ENCODE results near the gene LPCAT4. TPM values are rescaled to one million over a fixed set of nuclear protein-coding genes. Genes with fewer than 3 reads are reported as not detected.
"Not testable (repeated sequence)": the region's sequence is repeated elsewhere in the genome, so short reads cannot be mapped to it uniquely, and the experiment has no call there.

The LPCAT4 gene
- total and polyA plus RNA-seq, 4 donors = 1.1 to 2.4 (median 1.8) TPM

DNA sequence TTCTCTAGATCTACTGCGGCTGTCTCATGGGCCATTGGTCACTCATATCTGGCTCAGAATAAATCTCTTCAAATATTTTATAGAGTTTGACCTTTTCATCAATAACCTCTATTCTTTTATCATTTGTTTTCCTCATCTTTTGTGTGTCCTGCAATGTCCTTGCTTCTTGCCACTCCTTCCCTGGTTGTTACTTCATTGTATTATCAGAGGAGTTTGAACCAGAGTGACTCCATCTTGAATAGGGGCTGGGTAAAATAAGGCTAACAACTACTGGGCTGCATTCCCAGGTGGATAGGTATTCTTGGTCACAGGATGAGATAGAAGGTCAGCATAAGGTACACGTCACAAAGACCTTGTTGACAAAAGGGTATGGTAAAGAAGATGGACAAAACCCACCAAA, 9.9 kb upstream of the LPCAT4 start (continued):
- TF ChIP-seq, protein P1, sequence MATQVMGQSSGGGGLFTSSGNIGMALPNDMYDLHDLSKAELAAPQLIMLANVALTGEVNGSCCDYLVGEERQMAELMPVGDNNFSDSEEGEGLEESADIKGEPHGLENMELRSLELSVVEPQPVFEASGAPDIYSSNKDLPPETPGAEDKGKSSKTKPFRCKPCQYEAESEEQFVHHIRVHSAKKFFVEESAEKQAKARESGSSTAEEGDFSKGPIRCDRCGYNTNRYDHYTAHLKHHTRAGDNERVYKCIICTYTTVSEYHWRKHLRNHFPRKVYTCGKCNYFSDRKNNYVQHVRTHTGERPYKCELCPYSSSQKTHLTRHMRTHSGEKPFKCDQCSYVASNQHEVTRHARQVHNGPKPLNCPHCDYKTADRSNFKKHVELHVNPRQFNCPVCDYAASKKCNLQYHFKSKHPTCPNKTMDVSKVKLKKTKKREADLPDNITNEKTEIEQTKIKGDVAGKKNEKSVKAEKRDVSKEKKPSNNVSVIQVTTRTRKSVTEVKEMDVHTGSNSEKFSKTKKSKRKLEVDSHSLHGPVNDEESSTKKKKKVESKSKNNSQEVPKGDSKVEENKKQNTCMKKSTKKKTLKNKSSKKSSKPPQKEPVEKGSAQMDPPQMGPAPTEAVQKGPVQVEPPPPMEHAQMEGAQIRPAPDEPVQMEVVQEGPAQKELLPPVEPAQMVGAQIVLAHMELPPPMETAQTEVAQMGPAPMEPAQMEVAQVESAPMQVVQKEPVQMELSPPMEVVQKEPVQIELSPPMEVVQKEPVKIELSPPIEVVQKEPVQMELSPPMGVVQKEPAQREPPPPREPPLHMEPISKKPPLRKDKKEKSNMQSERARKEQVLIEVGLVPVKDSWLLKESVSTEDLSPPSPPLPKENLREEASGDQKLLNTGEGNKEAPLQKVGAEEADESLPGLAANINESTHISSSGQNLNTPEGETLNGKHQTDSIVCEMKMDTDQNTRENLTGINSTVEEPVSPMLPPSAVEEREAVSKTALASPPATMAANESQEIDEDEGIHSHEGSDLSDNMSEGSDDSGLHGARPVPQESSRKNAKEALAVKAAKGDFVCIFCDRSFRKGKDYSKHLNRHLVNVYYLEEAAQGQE (IDR thresholded peaks at IDR 0.05) = no peak

DNA sequence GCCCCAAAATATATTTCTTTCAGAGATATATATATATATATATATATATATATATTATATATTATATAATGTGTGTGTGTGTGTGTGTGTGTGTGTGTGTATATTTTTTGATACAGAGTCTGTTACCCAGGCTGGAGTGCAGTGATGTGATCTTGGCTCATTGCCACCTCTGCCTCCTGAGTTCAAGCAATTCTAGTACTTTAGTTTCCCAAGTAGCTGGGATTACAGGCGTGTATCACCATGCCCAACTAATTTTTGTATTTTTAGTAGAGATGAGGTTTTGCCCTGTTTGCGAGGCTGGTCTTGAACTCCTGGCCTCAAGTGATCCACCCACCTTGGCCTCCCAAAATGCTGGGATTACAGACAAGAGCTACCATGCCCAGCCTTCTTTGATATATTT, 8.5 kb upstream of the LPCAT4 start:
- H3K4me1 ChIP-seq (ENCODE audit: control insufficient read depth in 4 of 4, insufficient read depth in 4 of 4, low read length in 3 of 4); H3K36me3 ChIP-seq (ENCODE audit: control insufficient read depth in 4 of 4, insufficient read depth in 3 of 4, low read depth in 1 of 4, low read length in 3 of 4); H3K4me3 ChIP-seq (ENCODE audit: low read depth in 1 of 3, low read length in 3 of 3); H3K9me3 ChIP-seq (ENCODE audit: control insufficient read depth in 4 of 4, low read length in 3 of 4); H3K9ac ChIP-seq (ENCODE audit: low read depth in 1 of 2, low read length in 2 of 2); H3K27me3 ChIP-seq (ENCODE audit: control insufficient read depth in 4 of 4, insufficient read depth in 4 of 4, low read length in 3 of 4); DNase-seq (ENCODE audit: low spot score); H3K27ac ChIP-seq (ENCODE audit: low read depth in 1 of 2, low read length in 2 of 2): not testable (repeated sequence)
- WGBS = 96% methylated on average over 2 of the region's 2 CpGs

DNA sequence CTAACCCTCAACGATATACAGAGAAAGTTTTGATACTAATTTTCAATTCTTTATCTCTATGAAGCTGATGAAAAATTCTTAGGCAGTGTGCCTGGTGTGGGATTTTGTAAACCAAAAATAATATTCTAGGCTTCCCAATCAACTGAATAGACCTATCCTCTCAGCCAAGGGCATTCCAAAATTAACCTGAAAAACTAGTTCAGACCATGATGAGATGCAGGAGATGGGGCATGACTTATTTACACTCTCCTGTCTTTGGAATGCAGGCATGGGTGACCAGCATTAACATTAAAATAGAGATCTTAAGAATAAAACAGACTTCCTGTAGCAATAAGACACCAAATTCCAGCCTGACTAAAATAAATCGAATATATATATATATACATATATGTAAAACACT, 7.8 kb upstream of the LPCAT4 start:
- H3K4me1 ChIP-seq (ENCODE audit: control insufficient read depth in 4 of 4, insufficient read depth in 4 of 4, low read length in 3 of 4) = no peaks in the 10 kb centered on the region
- H3K27me3 ChIP-seq (ENCODE audit: control insufficient read depth in 4 of 4, insufficient read depth in 4 of 4, low read length in 3 of 4) = no peaks in the 10 kb centered on the region
- H3K4me3 ChIP-seq (ENCODE audit: low read depth in 1 of 3, low read length in 3 of 3) = no peak overlapping the region
- H3K9me3 ChIP-seq (ENCODE audit: control insufficient read depth in 4 of 4, low read length in 3 of 4) = no peaks in the 10 kb centered on the region
- no peaks in the 10 kb centered on the region for H3K36me3 ChIP-seq (ENCODE audit: control insufficient read depth in 4 of 4, insufficient read depth in 3 of 4, low read depth in 1 of 4, low read length in 3 of 4)
- H3K27ac ChIP-seq (ENCODE audit: low read depth in 1 of 2, low read length in 2 of 2) = no peak overlapping the region
- 93% methylated on average over 2 of the region's 2 CpGs for WGBS
- DNase-seq (ENCODE audit: low spot score) = no peak
- TF ChIP-seq, protein P1 (IDR thresholded peaks at IDR 0.05) = no peak
- TF ChIP-seq FOXA1 (IDR thresholded peaks at IDR 0.05) = no peak
- TF ChIP-seq, protein P2, sequence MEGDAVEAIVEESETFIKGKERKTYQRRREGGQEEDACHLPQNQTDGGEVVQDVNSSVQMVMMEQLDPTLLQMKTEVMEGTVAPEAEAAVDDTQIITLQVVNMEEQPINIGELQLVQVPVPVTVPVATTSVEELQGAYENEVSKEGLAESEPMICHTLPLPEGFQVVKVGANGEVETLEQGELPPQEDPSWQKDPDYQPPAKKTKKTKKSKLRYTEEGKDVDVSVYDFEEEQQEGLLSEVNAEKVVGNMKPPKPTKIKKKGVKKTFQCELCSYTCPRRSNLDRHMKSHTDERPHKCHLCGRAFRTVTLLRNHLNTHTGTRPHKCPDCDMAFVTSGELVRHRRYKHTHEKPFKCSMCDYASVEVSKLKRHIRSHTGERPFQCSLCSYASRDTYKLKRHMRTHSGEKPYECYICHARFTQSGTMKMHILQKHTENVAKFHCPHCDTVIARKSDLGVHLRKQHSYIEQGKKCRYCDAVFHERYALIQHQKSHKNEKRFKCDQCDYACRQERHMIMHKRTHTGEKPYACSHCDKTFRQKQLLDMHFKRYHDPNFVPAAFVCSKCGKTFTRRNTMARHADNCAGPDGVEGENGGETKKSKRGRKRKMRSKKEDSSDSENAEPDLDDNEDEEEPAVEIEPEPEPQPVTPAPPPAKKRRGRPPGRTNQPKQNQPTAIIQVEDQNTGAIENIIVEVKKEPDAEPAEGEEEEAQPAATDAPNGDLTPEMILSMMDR (IDR thresholded peaks at IDR 0.05; ENCODE audit: low read depth, low read length, missing input control) = no peak
- no peak for TF ChIP-seq JUND (IDR thresholded peaks at IDR 0.05)
- no peak for TF ChIP-seq YY1 (IDR thresholded peaks at IDR 0.05)
- no peak for TF ChIP-seq NR2F2 (IDR thresholded peaks at IDR 0.05)
- TF ChIP-seq HNF4G (IDR thresholded peaks at IDR 0.05) = no peak
- no peak for TF ChIP-seq SP1 (IDR thresholded peaks at IDR 0.05)
- TF ChIP-seq GABPA (IDR thresholded peaks at IDR 0.05 in 1 of 2, conservative IDR thresholded peaks at IDR 0.05 in 1 of 2) = no peak
- TF ChIP-seq RXRA (IDR thresholded peaks at IDR 0.05) = no peak
- TF ChIP-seq FOXA2 (IDR thresholded peaks at IDR 0.05) = no peak
- no peak for TF ChIP-seq RAD21 (IDR thresholded peaks at IDR 0.05)
- no peak overlapping the region for H3K9ac ChIP-seq (ENCODE audit: low read depth in 1 of 2, low read length in 2 of 2)
